ENCODE results near the gene CLEC16A.

Gene CLEC16A

DNA sequence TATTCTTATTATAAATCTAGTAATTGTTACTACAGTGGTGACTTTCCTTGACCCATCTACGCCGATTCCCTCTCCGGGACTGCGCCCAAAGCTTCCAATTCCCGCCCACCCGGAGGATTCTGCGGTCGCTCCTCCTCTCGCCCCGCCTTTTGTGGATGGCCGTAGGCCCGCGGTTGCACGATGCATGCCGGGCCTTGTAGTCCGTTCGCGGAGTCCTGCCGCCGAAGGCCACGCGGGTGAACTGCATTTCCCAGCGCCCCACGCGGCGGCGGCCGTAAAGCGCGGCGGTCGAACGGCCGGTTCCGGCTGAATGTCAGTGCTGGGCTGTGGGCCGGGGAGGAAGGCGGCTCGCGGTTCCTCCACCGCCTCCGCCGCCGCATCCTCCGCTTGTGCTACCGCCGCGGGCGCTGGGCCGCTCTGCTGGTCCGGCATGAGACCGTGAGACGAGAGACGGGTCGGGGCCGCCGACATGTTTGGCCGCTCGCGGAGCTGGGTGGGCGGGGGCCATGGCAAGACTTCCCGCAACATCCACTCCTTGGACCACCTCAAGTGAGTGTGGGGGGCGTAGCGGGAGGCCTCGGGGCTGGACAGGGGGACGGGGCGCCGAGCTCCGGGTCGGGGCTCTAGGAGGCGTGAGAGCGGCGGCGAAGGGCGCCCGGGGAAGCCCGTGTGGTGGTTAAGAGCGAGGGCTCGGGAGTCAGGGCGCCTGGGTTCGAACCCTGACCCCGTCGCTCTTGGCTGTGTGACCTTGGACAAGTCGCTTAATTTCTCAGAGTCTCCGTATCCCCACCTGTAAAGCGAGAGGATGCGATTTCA, at the start of gene CLEC16A:
TSS of gene CLEC16A (plus strand) at position 316 of the 816 bp plus-strand sequence. CDS start at position 470, 154 bp downstream.
- peak; percentile 87 to 99 (median 97) for DNase-seq

- peak in 5 of 56 donors; percentile 1 to 23 (median 6) for DNase-seq
Observed at GRCh38 chr16:10895053-10895946, 49.1 kb upstream of the CLEC16A start.

DNA sequence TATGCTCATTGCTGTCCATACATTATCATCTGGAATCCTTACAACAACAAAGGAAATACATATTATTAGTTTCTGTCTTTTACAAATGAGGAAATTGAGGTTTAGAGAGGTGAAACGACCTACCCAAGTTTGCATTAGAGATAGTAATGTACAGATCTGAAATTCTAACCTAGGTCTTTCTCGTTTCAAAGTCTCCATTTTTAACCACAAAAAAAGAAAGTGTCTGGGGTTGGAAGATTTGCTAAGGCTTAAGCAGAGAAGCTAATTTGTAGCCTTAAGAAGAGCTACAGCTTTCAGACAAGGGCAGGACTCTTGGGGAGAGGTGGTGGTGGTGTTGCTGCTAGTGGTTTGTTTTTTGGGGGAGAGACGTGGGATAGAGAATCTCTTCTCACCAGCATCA, 48.2 kb upstream of the CLEC16A start:
- no peak for DNase-seq

GRCh38 chr16:10896723-10897122, 47.6 kb upstream of the CLEC16A start:
- DNase-seq = no peak

- no peak for DNase-seq
Observed at GRCh38 chr16:10897134-10897533, 47.2 kb upstream of the CLEC16A start.

DNA sequence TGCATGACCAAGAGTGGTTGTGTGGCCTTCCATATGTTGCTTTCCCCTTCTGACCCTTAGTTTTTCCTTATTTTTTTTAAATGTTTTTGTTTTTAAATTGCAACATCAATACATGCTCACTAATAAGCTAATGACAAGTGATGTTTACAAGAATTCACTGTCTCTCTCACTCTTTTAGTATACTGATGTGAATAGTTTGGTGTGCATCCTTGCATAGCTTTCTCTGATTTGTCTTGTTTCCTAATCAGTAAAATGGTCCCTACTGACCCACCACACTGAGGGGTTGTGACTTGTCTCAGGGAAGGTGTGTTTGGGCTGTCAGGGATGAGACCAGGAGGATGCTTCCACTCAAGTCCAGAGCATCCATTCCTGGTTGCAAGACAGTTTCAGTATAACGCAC, 41.4 kb upstream of the CLEC16A start:
- DNase-seq = no peak

DNA sequence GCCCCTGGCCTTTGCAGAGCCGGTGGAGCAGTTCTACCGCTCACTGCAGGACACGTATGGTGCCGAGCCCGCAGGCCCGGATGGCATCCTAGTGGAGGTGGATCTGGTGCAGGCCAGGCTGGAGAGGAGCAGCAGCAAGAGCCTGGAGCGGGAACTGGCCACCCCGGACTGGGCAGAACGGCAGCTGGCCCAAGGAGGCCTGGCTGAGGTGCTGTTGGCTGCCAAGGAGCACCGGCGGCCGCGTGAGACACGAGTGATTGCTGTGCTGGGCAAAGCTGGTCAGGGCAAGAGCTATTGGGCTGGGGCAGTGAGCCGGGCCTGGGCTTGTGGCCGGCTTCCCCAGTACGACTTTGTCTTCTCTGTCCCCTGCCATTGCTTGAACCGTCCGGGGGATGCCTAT, 37.9 kb upstream of the CLEC16A start:
- peak in 2 of 56 donors; percentile 10 to 13 for DNase-seq

DNA sequence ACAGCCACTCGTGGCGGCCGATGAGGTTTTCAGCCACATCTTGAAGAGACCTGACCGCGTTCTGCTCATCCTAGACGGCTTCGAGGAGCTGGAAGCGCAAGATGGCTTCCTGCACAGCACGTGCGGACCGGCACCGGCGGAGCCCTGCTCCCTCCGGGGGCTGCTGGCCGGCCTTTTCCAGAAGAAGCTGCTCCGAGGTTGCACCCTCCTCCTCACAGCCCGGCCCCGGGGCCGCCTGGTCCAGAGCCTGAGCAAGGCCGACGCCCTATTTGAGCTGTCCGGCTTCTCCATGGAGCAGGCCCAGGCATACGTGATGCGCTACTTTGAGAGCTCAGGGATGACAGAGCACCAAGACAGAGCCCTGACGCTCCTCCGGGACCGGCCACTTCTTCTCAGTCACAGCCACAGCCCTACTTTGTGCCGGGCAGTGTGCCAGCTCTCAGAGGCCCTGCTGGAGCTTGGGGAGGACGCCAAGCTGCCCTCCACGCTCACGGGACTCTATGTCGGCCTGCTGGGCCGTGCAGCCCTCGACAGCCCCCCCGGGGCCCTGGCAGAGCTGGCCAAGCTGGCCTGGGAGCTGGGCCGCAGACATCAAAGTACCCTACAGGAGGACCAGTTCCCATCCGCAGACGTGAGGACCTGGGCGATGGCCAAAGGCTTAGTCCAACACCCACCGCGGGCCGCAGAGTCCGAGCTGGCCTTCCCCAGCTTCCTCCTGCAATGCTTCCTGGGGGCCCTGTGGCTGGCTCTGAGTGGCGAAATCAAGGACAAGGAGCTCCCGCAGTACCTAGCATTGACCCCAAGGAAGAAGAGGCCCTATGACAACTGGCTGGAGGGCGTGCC, 37.2 kb upstream of the CLEC16A start:
- DNase-seq = peak in 19 of 56 donors; percentile 2 to 57 (median 24)

DNA sequence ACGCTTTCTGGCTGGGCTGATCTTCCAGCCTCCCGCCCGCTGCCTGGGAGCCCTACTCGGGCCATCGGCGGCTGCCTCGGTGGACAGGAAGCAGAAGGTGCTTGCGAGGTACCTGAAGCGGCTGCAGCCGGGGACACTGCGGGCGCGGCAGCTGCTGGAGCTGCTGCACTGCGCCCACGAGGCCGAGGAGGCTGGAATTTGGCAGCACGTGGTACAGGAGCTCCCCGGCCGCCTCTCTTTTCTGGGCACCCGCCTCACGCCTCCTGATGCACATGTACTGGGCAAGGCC, 36.7 kb upstream of the CLEC16A start:
- no peak for DNase-seq

DNA sequence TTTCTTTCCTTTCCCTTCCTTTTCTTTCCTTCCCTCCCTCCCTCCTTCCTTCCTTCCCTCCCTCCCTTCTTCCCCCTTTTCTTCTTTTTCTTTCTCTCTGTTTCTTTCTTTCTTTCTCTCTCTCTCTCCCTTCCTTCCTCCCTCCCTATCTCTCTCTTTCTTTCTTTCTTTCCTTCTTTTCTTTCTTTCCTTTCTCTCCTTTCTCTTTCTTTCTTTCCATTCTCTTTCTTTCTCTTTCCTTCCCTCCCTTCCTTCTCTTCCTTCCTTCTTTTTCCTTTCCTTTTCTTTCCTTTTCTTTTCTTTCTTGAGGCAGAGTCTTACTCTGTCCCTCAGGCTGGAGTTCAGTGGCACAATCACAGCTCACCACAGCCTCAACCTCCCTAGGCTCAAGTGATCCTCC, 33.1 kb upstream of the CLEC16A start:
- DNase-seq = no peak

GRCh38 chr16:10916534-10916933, 27.8 kb upstream of the CLEC16A start:
- DNase-seq = no peak

GRCh38 chr16:10918294-10919002, 25.9 kb upstream of the CLEC16A start:
- peak in 54 of 56 donors; percentile 26 to 91 (median 66) for DNase-seq

DNA sequence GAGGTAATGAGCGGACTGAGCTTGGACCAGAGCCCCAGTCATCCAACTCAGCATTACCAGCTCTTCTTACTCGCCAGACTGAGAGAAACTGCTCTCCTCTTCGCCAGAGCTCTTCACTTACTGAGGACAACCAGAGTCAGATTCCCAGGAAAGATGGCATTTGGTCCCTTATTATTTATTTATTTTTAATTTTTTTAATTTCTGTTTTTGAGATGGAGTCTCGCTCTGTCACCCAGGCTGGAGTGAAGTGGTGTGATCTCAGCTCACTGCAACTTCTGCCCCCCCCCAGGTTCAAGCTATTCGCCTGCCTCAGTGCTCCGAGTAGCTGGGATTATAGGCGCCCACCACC, 25.4 kb upstream of the CLEC16A start:
- DNase-seq = no peak

DNA sequence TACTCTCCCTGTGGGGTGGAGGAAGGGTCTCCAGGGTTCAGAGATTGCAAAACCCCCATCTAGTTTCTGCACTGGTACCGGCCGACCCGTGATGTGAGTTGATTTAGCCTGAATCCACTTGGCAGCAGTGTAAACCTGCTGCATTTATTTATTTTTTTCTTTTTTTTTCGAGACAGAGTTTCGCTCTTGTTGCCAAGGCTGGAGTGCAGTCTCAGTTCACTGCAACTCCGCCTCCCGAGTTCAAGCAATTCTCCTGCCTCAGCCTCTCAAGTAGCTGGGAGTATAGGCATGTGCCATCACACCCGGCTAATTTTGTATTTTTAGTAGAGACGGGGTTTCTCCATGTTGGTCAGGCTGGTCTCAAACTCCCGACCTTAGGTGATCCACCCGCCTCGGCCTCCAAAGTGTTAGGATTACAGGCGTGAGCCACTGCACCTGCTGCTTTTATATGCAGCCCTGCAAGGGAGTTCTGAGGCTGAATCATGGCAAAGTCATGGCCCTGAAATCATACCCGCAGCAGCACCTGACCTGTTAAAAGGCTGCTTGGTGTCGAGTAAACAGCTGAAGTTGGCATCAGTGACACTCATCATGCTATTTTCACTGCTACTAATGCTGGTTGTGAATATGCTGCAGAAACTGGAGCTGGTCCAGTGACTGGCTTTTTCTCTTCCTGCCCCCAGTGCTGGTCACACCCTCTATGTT, 23.5 kb upstream of the CLEC16A start:
- DNase-seq = no peak

DNA sequence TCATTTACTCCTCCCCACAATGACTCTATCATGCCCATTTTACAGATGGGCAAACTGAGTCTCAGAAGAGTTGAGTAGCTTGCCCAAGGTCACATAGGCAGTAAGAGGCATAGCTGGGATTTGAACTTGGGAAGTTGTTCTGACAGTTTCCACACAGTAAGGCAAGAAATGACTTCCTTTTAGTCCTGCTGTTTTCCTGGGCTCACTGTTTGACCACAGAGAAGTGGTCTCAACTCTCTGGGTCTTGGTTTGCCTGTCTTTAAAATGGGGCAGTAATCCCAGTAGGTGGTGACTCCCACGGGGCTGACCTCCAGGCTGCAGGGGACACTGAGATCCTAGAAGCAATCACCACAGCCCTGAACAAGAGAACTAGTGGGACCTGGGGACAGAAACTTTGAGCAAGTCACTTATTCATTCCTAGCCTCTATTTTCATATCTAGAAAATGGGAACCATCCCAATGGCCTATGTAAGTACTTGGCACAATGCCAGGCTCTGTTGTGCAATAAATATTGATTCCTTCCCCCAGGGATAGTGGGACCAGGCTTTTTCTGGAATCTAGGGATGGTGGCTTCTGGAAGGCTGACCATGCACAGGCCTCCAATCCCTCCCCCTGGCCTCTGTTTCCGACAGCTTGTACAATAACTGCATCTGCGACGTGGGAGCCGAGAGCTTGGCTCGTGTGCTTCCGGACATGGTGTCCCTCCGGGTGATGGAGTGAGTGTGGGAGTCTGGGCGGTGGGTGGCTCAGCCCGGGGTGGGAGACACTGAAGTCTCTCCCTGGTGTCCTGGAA, 22.6 kb upstream of the CLEC16A start:
- no peak for DNase-seq

DNA sequence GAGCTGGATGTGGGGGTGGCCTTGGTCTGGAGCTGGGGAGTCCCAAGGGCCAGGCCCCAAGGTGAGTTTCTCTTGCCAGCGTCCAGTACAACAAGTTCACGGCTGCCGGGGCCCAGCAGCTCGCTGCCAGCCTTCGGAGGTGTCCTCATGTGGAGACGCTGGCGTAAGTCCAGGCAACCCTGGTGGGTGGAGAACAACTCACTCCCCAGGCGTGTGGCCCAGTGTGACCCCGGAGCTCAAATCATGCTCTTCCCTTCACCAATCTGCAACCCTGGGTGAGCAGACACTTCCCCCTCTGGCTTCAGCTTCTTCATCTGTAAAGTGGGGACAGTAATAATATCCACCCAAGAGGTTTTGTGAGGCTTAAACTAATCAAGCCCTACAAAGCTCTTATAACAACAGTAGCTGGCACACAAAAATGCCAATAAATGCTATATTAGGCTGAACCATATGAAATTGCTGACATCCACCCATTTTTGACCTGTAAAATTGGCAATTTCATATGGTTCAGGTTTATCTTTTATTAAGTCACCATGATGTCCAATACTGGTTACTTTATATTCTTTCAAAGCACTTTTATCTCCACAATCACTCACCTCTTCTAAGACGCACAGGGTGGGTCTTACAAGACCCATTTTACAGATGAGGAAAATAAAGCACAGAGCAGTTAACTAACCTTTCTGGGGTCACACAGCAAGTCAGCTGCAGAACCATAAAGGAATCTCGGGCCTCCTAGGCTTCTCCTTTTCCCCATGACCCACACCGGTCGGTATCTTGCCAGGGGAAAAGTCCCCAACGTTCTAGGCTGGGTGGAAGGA, 21.8 kb upstream of the CLEC16A start:
- DNase-seq = peak in 3 of 56 donors; percentile 6 to 23 (median 14)

- no peak for DNase-seq
Observed at GRCh38 chr16:10923146-10923649, 21.2 kb upstream of the CLEC16A start.

GRCh38 chr16:10923650-10924214, 20.6 kb upstream of the CLEC16A start:
- peak in 49 of 56 donors; percentile 8 to 83 (median 48) for DNase-seq

Measured in nucleus accumbens (tissue), 56 donors.